ENCODE measurements around the gene DCN.

GRCh38 chr12:91098941-91099340 lies 83.7 kb downstream of the DCN start:
- no peak for TF ChIP-seq CTCF (IDR thresholded peaks at IDR 0.05)
- TF ChIP-seq POLR2A (IDR thresholded peaks at IDR 0.05) = no peak
